C4-2B (cell line): ENCODE data around the gene FRMD3.

Experiments used
- CTCF ChIP-seq: fragments of 450-650 bp; conservative IDR thresholded peaks from 2 replicates; pipeline ENCODE4 v1.5.1; 2017; ENCODE audit warnings: mild to moderate bottlenecking
- ZFX ChIP-seq: fragments of 450-650 bp; IDR thresholded peaks from 2 replicates; pipeline ENCODE4 v1.6.1; 2017

GRCh38 chr9:83280790-83281189 lies 257.4 kb downstream of the FRMD3 start:
- TF ChIP-seq CTCF (no peak), ZFX (no peak)
